Endothelial cell (in vitro differentiated cells): ENCODE results near the gene TTBK1. TPM values are rescaled to one million over a fixed set of nuclear protein-coding genes. Genes with fewer than 3 reads are reported as not detected.

ENCODE experiments used
- DNase-seq: peaks from one replicate; pipeline ENCODE4 v3.0.0; 2021; ENCODE audit warnings: low spot score
- H3K27ac Mint-ChIP-seq: one replicate; pipeline ENCODE4 v1.8.0; 2021; ENCODE audit warnings: mixed read lengths, inconsistent platforms; ENCODE audit not compliant: unreplicated experiment
- H3K27me3 Mint-ChIP-seq: one replicate; pipeline ENCODE4 v1.8.0; 2021; ENCODE audit warnings: mild to moderate bottlenecking, moderate library complexity, mixed read lengths, inconsistent platforms; ENCODE audit not compliant: unreplicated experiment
- H3K36me3 Mint-ChIP-seq: one replicate; pipeline ENCODE4 v1.8.0; 2021; ENCODE audit warnings: mild to moderate bottlenecking, low read depth, mixed read lengths, inconsistent platforms; ENCODE audit not compliant: unreplicated experiment
- H3K4me1 Mint-ChIP-seq: one replicate; pipeline ENCODE4 v1.8.0; 2021; ENCODE audit warnings: mild to moderate bottlenecking, mixed read lengths, inconsistent platforms; ENCODE audit not compliant: unreplicated experiment
- H3K4me3 Mint-ChIP-seq: one replicate; pipeline ENCODE4 v1.8.0; 2021; ENCODE audit warnings: mild to moderate bottlenecking, mixed read lengths, inconsistent platforms; ENCODE audit not compliant: unreplicated experiment
- H3K9me3 Mint-ChIP-seq: one replicate; pipeline ENCODE4 v1.8.0; 2021; ENCODE audit warnings: mixed read lengths, inconsistent platforms; ENCODE audit not compliant: unreplicated experiment
- total RNA-seq: library from RNA; stranded (reverse); fragmentation: NEBNext Ultra II Directional; extraction: Animal tissue kit (Norgen Biotek cat#: 25700); gene quantifications from one replicate; pipeline ENCODE4 v1.2.1, GENCODE V29; 2021; ENCODE audit not compliant: unreplicated experiment
- TF ChIP-seq, protein P1 (sequence below): fragments of 200-600 bp; sonication (generic); IDR thresholded peaks from one replicate; pipeline ENCODE4 v1.5.0; 2021; ENCODE audit warnings: antibody characterized with exemption; ENCODE audit not compliant: unreplicated experiment

TTBK1 gene
- total RNA-seq, 1 donor from 2014 or later = 1.0 TPM

GRCh38 chr6:43229803-43230620, 13.3 kb upstream of the TTBK1 start:
- Mint-ChIP-seq H3K9me3 (no peaks in the 10 kb centered on the region), H3K27ac (peak overlapping the region; percentile 26)

GRCh38 chr6:43231053-43231452, 12.2 kb upstream of the TTBK1 start:
- Mint-ChIP-seq H3K27me3 (no peaks in the 10 kb centered on the region), H3K36me3 (no peaks in the 10 kb centered on the region), H3K27ac (no peak overlapping the region), H3K4me1 (peaks cover 3% of the 10 kb centered on the region), H3K4me3 (no peak overlapping the region), H3K9me3 (no peaks in the 10 kb centered on the region)
- no peak for DNase-seq
- TF ChIP-seq, protein P1, sequence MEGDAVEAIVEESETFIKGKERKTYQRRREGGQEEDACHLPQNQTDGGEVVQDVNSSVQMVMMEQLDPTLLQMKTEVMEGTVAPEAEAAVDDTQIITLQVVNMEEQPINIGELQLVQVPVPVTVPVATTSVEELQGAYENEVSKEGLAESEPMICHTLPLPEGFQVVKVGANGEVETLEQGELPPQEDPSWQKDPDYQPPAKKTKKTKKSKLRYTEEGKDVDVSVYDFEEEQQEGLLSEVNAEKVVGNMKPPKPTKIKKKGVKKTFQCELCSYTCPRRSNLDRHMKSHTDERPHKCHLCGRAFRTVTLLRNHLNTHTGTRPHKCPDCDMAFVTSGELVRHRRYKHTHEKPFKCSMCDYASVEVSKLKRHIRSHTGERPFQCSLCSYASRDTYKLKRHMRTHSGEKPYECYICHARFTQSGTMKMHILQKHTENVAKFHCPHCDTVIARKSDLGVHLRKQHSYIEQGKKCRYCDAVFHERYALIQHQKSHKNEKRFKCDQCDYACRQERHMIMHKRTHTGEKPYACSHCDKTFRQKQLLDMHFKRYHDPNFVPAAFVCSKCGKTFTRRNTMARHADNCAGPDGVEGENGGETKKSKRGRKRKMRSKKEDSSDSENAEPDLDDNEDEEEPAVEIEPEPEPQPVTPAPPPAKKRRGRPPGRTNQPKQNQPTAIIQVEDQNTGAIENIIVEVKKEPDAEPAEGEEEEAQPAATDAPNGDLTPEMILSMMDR = no peak

More at GRCh38 chr6:43229803-43230620, 13.3 kb upstream of the TTBK1 start:
- Mint-ChIP-seq H3K4me1 (peaks cover 3% of the 10 kb centered on the region), H3K27me3 (peaks cover 4% of the 10 kb centered on the region), H3K4me3 (peak overlapping the region; percentile 84), H3K36me3 (peaks cover 5% of the 10 kb centered on the region)
- TF ChIP-seq, protein P1 = no peak
- no peak for DNase-seq

DNA sequence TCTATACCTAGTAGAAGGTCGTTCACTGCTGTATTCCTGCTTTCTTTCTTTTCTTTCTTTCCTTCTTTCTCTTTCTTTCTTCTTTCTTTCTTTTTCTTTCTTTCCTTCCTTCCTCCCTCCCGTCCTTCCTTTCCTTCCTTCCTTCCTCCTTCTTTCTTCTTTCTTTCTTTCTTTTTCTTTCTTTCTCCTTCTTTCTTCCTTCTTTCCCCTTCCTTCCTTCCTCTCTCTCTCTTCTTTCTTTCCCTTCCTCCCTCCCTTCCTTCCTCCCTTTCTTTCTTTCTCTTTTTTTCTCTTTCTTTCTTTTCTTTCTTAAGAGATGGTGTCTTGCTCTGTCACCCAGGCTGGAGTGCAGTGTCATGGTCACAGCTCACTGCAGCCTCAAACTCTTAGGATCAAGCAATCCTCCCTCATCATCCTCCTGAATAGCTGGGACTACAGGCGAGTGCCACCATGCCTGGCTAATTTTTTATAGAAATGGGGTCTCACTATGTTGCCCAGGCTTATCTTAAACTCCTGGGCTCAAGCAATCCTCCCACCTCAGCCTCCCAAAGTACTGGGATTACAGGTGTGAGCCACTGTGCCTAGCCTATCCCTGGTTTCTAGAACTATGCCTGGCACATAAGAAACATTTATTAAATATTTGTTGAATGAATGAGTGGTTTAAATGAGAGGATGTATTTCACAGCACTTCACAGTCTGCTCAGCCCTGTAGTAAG, 11.4 kb upstream of the TTBK1 start:
- Mint-ChIP-seq H3K4me1 (peaks cover 3% of the 10 kb centered on the region), H3K9me3 (no peaks in the 10 kb centered on the region), H3K36me3 (no peaks in the 10 kb centered on the region), H3K4me3 (no peak overlapping the region), H3K27ac (no peak overlapping the region), H3K27me3 (peaks cover 1% of the 10 kb centered on the region)
- DNase-seq = no peak
- TF ChIP-seq, protein P1 = no peak

GRCh38 chr6:43235841-43236240, 7.4 kb upstream of the TTBK1 start:
- TF ChIP-seq, protein P1 = no peak
- no peaks in the 10 kb centered on the region for H3K9me3 Mint-ChIP-seq
- H3K4me1 Mint-ChIP-seq = no peaks in the 10 kb centered on the region
- no peaks in the 10 kb centered on the region for H3K36me3 Mint-ChIP-seq
- no peak overlapping the region for H3K4me3 Mint-ChIP-seq
- peaks cover 7% of the 10 kb centered on the region for H3K27me3 Mint-ChIP-seq
- no peak for DNase-seq
- H3K27ac Mint-ChIP-seq = no peak overlapping the region

DNA sequence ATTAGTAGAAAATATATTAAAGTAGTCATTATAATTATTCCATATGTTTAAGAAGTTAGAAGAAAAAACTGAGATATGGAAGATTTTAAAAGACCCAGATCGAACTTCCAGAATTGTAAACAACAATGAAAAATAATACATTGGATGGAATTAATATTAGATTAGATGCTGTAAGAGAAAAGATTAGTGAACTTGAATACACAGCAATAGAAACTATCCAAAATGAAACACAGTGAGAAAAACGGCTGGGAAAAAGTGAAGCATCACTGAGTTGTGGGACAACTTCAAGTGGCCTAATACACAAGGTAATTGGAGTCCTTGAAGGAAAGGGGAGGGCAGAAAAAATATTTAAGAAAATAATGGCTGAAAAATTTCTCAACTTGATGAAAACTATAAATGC, 4.2 kb upstream of the TTBK1 start:
- TF ChIP-seq, protein P1 = no peak

More for the DNA sequence above, 4.2 kb upstream of the TTBK1 start:
- Mint-ChIP-seq H3K36me3 (no peaks in the 10 kb centered on the region), H3K9me3 (no peaks in the 10 kb centered on the region), H3K4me3 (no peak overlapping the region), H3K27me3 (peaks cover 15% of the 10 kb centered on the region), H3K27ac (no peak overlapping the region), H3K4me1 (no peaks in the 10 kb centered on the region)
- no peak for DNase-seq
